Stimulated activated CD4-positive, alpha-beta T cell treated with anti-CD3 and anti-CD28 coated beads, TNF-alpha, amount 100 ng/mL, for 24 hours (primary cell): Measurements from ENCODE around the gene KCNMA1.

ENCODE experiments used
- DNase-seq, 3 experiments: peaks; one replicate each; pipeline ENCODE4 v3.0.0-alpha.2; 2020; ENCODE audit warnings: low read depth in 3 of 3

Gene KCNMA1

GRCh38 chr10:76950354-76950753 lies 687.3 kb downstream of the KCNMA1 start:
- DNase-seq: no peak

- DNase-seq: no peak
These were observed 691.3 kb downstream of the KCNMA1 start for GRCh38 chr10:76946270-76946669.

GRCh38 chr10:76945166-76945565 lies 692.4 kb downstream of the KCNMA1 start:
- no peak for DNase-seq

- DNase-seq: no peak
These were observed 693.0 kb downstream of the KCNMA1 start for GRCh38 chr10:76944640-76945039.

- no peak for DNase-seq
These were observed 694.8 kb downstream of the KCNMA1 start for GRCh38 chr10:76942628-76943416.

GRCh38 chr10:76939933-76940468 lies 697.6 kb downstream of the KCNMA1 start:
- no peak for DNase-seq

- no peak for DNase-seq
These were observed 700.4 kb downstream of the KCNMA1 start for GRCh38 chr10:76937181-76937600.

GRCh38 chr10:76935941-76936613 lies 701.5 kb downstream of the KCNMA1 start:
- no peak for DNase-seq

- no peak for DNase-seq
These were observed 709.0 kb downstream of the KCNMA1 start for GRCh38 chr10:76928565-76928964.

GRCh38 chr10:76925636-76926405 lies 711.8 kb downstream of the KCNMA1 start:
- no peak for DNase-seq

- no peak for DNase-seq
These were observed 714.9 kb downstream of the KCNMA1 start for GRCh38 chr10:76922666-76923065.

GRCh38 chr10:76921383-76922010 lies 716.1 kb downstream of the KCNMA1 start:
- DNase-seq: no peak

GRCh38 chr10:76920581-76920980 lies 717.0 kb downstream of the KCNMA1 start:
- DNase-seq: no peak

- DNase-seq: no peak
These were observed 719.5 kb downstream of the KCNMA1 start for GRCh38 chr10:76918106-76918505.

- DNase-seq: no peak
These were observed 720.5 kb downstream of the KCNMA1 start for GRCh38 chr10:76917071-76917470.

- DNase-seq: no peak
These were observed 721.1 kb downstream of the KCNMA1 start for GRCh38 chr10:76916536-76916935.

- no peak for DNase-seq
These were observed 722.3 kb downstream of the KCNMA1 start for GRCh38 chr10:76915316-76915715.

GRCh38 chr10:76911184-76911583 lies 726.4 kb downstream of the KCNMA1 start:
- DNase-seq: no peak

- no peak for DNase-seq
These were observed 727.2 kb downstream of the KCNMA1 start for GRCh38 chr10:76910184-76910962.

GRCh38 chr10:76906256-76906655 lies 731.4 kb downstream of the KCNMA1 start:
- DNase-seq: no peak

GRCh38 chr10:76905251-76905650 lies 732.4 kb downstream of the KCNMA1 start:
- DNase-seq: no peak
